Left renal pelvis (tissue), 4 donors: ENCODE measurements around the gene PGAP3. TPM values are rescaled to one million over a fixed set of nuclear protein-coding genes. Genes with fewer than 3 reads are reported as not detected.

Source experiments
- DNase-seq, 4 donors: peaks; one replicate each; pipeline ENCODE4 v3.0.0-alpha.2; 2013; ENCODE audit warnings: low read depth in 4 of 4, low spot score in 3 of 4
- polyA plus RNA-seq, 4 donors: library from polyadenylated mRNA; unstranded; fragments of 120-200 nt; gene quantifications; one replicate each; pipeline ENCODE4 v1.2.1, GENCODE V29; 2013; ENCODE audit not compliant: insufficient read length in 4 of 4

PGAP3 gene
- polyA plus RNA-seq, 4 donors, result 26.5 to 45.9 (median 33.8) TPM

- no peak for DNase-seq
These were observed 61.4 kb downstream of the PGAP3 start, which contains the start of gene PPP1R1B for GRCh38 chr17:39626171-39627046. TSS of gene PPP1R1B (plus strand) at chr17:39626952. CDS start at chr17:39627393, 441 bp downstream.

- DNase-seq, result no peak
These were observed 62.6 kb downstream of the PGAP3 start for GRCh38 chr17:39625198-39625785.

GRCh38 chr17:39624313-39624712 is 63.5 kb downstream of the PGAP3 start:
- DNase-seq, result no peak

GRCh38 chr17:39623356-39623950 is 64.4 kb downstream of the PGAP3 start:
- no peak for DNase-seq

GRCh38 chr17:39622380-39623006 is 65.4 kb downstream of the PGAP3 start:
- DNase-seq, result no peak

GRCh38 chr17:39621523-39622379 is 66.1 kb downstream of the PGAP3 start:
- peak in 3 of 4 donors; percentile 56 to 77 (median 64) for DNase-seq

Other genes with a start within 250 kb of the PGAP3 start
- gene MED1, start 236.8 kb downstream of the PGAP3 start, polyA plus RNA-seq, result 10 to 100 TPM; 48.9 to 58.7 (median 52.4) TPM
- gene CDK12, start 226.6 kb downstream of the PGAP3 start, polyA plus RNA-seq, result 10 to 100 TPM; 43.2 to 58.5 (median 53.2) TPM
- under 1 TPM in 3 of 4 donors, not detected in 1; 0.03 to 0.12 (median 0.07) TPM for gene NEUROD2, start 80.1 kb downstream of the PGAP3 start, polyA plus RNA-seq
- gene PPP1R1B, start 61.1 kb downstream of the PGAP3 start, polyA plus RNA-seq, result 10 to 100 TPM; 12.2 to 46.4 (median 20.3) TPM
- 10 to 100 TPM; 41.7 to 58.7 (median 49.5) TPM for gene STARD3, start 50.9 kb downstream of the PGAP3 start, polyA plus RNA-seq
- gene TCAP, start 22.7 kb downstream of the PGAP3 start, polyA plus RNA-seq, result 1 to 10 TPM in 3 of 4 donors, under 1 TPM in 1; 0.96 to 2.9 (median 1.8) TPM
- 1 to 10 TPM in 3 of 4 donors, under 1 TPM in 1; 0.22 to 4.5 (median 1.8) TPM for gene PNMT, start 19.6 kb downstream of the PGAP3 start, polyA plus RNA-seq
- 100 to 1,000 TPM; 103 to 205 (median 178) TPM for gene ERBB2, start 12.0 kb upstream of the PGAP3 start, polyA plus RNA-seq
- gene MIEN1, start 42.5 kb upstream of the PGAP3 start, polyA plus RNA-seq, result 10 to 100 TPM; 19.6 to 37.8 (median 34.2) TPM
- 10 to 100 TPM in 3 of 4 donors, 1 to 10 TPM in 1; 2.7 to 48.8 (median 33.1) TPM for gene GRB7, start 49.9 kb upstream of the PGAP3 start, polyA plus RNA-seq
- gene IKZF3, start 176.3 kb upstream of the PGAP3 start, polyA plus RNA-seq, result under 1 TPM; 0.23 to 0.35 (median 0.30) TPM
- gene ZPBP2, start 180.1 kb upstream of the PGAP3 start, polyA plus RNA-seq, result not detected
- gene GSDMB, start 230.6 kb upstream of the PGAP3 start, polyA plus RNA-seq, result 10 to 100 TPM in 3 of 4 donors, 1 to 10 TPM in 1; 8.2 to 34.0 (median 14.7) TPM
- 100 to 1,000 TPM in 2 of 4 donors, 10 to 100 TPM in 2; 89.8 to 105 (median 98.7) TPM for gene ORMDL3, start 239.5 kb upstream of the PGAP3 start, polyA plus RNA-seq
- gene LRRC3C, start 239.7 kb upstream of the PGAP3 start, polyA plus RNA-seq, result not detected